Fibroblast of mammary gland (primary cell): ENCODE results near the gene SLC45A3.
"Not testable (repeated sequence)": the region's sequence is repeated elsewhere in the genome, so short reads cannot be mapped to it uniquely, and the experiment has no call there.

Experiments used
- DNase-seq: peaks from one replicate; pipeline ENCODE4 v3.0.0-alpha.2; 2010; ENCODE audit warnings: low read depth
- H3K4me3 ChIP-seq: 2 replicates; pipeline ENCODE4 v1.5.1; 2011; ENCODE audit warnings: low read depth, mild to moderate bottlenecking, low read length, moderate library complexity; ENCODE audit not compliant: control insufficient read depth
- TF ChIP-seq, protein P1 (sequence below): conservative IDR thresholded peaks from 2 replicates; pipeline ENCODE4 v1.5.1; 2011; ENCODE audit warnings: low read depth, low read length, inconsistent platforms; ENCODE audit not compliant: control insufficient read depth, insufficient read depth

SLC45A3 gene

DNA sequence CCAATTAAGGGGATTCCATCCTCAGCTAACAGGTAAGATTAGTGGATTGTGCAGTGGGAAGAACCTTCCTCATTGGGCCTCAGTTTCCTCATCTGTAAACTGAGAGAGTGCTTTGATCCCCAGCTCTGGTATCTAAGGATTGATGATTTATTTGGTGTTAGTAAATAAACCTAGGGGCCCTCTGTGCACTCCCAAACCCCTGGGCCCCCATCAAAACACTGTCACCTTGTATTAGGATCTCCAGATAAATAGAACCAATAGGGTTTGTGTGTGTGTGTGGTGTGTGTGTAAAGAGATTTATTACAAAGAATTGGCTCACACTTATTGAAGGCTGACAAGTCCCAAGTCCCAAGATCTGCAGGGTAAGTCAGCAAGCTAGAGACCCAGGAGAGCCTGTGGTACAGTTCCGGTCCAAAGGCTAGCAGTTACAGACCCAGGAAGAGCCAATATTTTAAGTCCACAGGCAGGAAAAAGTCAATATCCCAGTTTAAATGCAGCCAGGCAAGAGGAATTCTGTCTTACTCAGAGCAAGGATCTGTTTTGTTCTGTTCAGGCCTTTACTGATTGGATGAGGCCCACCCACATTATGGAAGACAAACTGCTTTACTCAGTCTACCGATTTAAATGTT is 37.5 kb downstream of the SLC45A3 start:
- H3K4me3 ChIP-seq = no peak overlapping the region
- TF ChIP-seq, protein P1, sequence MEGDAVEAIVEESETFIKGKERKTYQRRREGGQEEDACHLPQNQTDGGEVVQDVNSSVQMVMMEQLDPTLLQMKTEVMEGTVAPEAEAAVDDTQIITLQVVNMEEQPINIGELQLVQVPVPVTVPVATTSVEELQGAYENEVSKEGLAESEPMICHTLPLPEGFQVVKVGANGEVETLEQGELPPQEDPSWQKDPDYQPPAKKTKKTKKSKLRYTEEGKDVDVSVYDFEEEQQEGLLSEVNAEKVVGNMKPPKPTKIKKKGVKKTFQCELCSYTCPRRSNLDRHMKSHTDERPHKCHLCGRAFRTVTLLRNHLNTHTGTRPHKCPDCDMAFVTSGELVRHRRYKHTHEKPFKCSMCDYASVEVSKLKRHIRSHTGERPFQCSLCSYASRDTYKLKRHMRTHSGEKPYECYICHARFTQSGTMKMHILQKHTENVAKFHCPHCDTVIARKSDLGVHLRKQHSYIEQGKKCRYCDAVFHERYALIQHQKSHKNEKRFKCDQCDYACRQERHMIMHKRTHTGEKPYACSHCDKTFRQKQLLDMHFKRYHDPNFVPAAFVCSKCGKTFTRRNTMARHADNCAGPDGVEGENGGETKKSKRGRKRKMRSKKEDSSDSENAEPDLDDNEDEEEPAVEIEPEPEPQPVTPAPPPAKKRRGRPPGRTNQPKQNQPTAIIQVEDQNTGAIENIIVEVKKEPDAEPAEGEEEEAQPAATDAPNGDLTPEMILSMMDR = no peak
- no peak for DNase-seq

DNA sequence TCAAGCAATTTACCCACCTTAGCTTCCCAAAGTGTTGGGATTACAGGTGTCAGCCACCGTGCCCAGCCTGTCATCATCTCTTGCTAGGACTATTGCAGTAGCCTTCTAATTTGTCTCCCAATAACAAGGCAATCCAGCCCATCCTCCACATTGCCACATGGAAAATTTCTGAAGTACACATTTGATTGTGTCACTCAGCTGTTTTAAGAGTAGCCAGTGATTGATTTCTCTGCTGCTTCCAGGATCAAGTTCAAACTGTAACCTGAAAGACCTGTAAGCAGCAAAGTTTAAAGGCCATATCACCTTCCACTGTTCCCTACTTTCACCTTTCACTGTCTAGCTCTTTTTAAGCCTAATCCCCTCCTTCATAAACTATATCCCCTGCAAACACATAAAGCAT is 40.7 kb downstream of the SLC45A3 start:
- no peak for DNase-seq
- H3K4me3 ChIP-seq = no peak overlapping the region
- TF ChIP-seq, protein P1 = no peak

GRCh38 chr1:205637854-205638468 is 42.3 kb downstream of the SLC45A3 start:
- H3K4me3 ChIP-seq = no peak overlapping the region
- no peak for DNase-seq
- TF ChIP-seq, protein P1 = no peak

DNA sequence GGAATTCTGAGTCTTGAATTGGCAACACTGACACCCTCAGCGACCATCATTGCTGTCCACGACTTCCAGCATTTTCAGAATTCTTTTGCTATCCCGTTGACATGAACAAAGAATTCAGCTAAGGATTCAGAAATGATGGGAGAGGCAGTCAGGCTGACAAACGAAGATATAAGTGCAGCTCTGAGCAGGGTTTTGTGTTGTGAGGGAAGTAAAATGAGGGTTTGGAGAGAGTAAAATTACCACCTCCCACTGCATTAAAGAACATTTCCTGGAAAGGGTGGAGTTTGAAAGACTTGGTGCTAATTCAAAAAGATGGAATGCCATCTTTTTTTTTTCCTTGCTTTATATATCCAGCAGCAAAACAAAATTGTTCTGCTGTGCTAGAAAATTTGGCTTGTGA is 43.6 kb downstream of the SLC45A3 start:
- TF ChIP-seq, protein P1 = no peak
- no peak overlapping the region for H3K4me3 ChIP-seq
- DNase-seq = no peak

DNA sequence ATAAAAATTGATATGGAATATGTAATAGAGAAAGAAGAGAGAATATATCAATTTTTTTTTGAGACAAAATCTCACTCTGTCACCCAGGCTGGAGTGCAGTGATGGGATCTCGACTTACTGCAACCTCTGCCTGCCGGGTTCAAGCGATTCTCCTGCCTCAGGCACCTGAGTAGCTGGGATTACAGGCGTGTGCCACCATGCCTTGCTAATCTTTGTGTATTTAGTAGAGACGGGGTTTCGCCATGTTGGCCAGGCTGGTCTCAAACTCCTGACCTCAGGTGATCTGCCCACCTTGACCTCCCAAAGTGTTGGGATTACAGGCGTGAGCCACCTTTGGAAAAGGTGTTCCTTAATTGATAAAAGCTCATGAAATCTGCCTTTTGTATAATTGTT is 44.2 kb downstream of the SLC45A3 start:
- DNase-seq, H3K4me3 ChIP-seq: not testable (repeated sequence)

DNA sequence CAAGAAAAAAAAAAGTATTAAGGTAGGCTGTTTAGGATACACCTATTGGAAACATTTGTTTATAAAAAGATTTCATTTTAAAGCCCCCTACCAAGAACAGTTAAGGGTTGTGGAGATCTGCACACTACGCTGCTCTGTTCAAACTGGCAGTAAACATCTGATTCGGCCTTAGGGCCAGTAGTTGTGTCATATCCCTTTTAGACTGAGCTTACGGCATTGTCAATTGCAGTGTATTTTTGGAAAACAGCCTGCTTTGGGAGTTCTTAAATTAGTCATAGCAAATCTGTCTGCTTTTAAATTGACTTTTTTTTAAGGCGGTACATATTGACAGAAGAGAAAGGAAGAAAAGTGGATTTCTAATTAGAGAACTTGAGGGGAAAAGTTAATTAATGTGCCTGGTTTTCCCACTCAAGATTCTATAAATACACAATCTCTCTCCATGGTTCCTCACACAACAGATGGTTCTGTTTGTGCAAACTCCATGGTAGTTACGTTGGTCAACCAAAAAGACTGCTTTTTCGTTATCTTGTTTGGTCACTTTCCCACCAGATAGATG is 46.8 kb downstream of the SLC45A3 start:
- TF ChIP-seq, protein P1 = no peak
- H3K4me3 ChIP-seq = no peak overlapping the region
- DNase-seq = peak; percentile 75

GRCh38 chr1:205632669-205633169 is 47.6 kb downstream of the SLC45A3 start:
- DNase-seq = no peak
- peak overlapping the region; percentile 74 for H3K4me3 ChIP-seq
- TF ChIP-seq, protein P1 = no peak
